ENCODE results near the gene TMEM131L.

- TF ChIP-seq CTCF (IDR thresholded peaks at IDR 0.05; ENCODE audit: insufficient read depth, low read depth, low read length) (no peak), EZH2 (IDR thresholded peaks at IDR 0.05; ENCODE audit: insufficient read depth, low read length) (no peak)
Measured at GRCh38 chr4:153483432-153484418, 17.6 kb downstream of the TMEM131L start.

All from astrocyte (in vitro differentiated cells and primary cell).